Fibroblast of skin of left biceps (primary cell): ENCODE data around the gene RNFT2.

ENCODE experiments used
- DNase-seq, 2 experiments: peaks; one replicate each; pipeline ENCODE4 v3.0.0-alpha.2; 2013; ENCODE audit warnings: low read depth in 2 of 2

RNFT2 gene, protein sequence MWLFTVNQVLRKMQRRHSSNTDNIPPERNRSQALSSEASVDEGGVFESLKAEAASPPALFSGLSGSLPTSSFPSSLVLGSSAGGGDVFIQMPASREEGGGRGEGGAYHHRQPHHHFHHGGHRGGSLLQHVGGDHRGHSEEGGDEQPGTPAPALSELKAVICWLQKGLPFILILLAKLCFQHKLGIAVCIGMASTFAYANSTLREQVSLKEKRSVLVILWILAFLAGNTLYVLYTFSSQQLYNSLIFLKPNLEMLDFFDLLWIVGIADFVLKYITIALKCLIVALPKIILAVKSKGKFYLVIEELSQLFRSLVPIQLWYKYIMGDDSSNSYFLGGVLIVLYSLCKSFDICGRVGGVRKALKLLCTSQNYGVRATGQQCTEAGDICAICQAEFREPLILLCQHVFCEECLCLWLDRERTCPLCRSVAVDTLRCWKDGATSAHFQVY

DNA sequence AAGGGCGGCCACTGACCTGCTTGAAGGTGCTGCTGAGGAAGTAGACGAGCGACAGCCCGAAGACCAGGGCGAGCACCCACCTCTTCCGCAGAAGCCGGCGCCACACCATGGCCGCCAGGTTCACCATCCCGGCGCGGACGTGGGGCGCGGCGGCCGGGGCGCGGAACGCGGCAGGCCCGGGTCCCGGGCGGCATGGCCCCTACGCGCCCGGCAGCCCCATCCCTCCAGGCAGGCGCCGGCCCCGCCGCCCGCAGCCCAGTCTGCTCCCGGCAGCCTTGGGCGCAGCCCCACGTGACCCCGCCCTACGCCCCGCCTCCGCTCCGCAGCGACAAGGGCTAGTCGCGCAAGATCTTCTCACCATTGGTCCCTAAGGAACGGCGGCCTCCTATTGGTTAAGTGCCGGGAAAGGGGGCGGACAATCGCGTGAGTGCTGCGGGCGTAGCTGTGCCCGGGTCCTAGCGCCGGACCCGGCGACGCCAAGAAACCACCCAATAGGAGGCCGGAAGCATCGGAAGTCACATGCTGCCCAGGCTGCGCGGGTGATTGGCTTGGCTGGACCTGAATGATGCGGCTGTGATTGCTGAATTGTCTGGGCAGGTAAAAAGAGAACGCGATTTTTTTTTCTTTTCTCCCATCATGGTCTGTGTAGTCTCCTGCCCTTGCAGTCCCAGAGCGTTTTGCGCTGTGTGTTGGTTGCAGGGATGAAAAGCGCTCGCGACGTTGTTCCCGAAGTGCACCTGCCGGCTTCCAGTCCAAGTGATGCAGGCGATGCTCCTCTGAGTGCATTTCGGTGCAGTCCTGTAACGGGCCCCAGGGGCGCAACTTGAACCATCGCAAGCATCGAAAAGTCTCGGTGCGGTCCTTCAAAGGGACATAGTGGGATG, at the start of gene RNFT2, which contains the start of gene SPRING1:
Gene RNFT2 (plus strand): TSS at position 542 of the 884 bp plus-strand sequence. CDS start 2,183 bp downstream, outside the sequence.
Gene SPRING1 (minus strand): TSS at position 296 of the 884 bp plus-strand sequence. CDS start 169 bp downstream, at position 127.
- DNase-seq: peak; percentile 98

DNA sequence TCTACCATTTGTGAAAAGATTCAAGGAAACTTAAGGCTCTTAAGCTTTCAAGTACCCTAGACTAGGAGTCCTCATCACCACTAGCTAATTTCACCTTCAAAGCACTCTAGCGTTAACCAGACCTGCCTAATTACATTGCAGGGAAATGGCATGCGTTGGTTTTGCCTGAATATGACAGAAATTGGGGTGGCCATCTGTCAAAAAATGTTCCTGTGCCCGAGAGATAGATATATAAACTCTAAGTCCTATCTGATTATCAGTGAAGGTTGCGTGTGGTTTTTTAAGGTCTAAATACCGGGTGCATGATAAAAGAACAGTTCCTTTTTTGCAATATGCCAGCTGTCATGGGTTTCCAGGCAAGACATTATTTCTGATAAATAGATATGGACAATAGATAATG, 48.6 kb upstream of the RNFT2 start:
- DNase-seq: no peak

DNA sequence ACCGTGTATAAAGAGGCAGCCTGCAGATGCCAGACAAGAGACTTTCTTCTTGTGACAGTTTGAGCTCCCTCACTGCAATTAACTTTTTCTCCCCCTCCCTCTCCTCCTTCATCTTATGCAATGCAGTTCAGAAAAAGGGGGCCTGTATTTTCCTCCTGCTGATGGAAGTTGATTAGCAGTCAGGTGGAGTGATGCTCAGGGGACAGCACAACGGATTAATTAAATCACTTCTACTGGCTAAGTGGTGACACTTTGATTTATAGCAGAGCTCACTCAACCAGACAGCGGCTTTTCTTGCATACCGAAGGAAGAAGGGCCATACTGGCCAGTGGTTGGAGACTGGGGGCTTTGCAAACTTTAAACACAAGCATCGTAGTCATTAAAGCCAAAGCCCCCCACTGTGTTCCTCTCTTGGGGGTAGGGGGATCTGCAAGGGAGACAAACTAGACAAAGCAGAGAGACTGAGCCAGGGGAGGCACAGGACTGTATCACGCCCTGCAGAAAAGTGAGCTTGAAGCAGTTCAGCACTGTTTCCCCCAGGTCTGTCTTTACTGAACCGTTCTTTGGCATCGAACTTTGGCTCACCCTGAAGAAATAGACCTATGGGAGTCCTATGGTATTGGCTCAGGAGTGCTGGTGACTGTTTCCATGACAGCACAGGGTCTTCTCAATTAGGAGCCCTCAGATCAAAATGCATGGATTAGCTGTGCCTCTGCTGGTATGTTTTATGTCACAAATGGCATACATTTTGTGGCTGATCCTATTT, 48.0 kb upstream of the RNFT2 start:
- no peak for DNase-seq

DNA sequence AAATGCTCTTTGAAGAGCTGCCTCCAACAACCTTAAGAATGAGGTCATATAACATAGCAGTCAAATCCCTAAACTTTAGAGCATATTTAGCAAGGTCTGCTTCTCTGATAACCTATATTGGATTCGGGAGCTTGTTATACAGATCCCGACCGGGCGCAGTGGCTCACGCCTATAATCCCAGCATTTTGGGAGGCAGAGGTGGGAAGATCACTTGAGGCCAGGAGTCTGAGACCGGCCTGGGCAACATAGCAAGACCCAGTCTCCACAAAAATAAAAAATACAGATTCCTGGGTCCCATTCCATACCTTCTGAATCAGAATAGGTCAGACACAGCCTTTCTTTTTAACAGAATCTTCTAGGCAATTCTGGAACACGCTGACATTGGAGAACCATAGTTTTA, 46.9 kb upstream of the RNFT2 start:
- DNase-seq: no peak

DNA sequence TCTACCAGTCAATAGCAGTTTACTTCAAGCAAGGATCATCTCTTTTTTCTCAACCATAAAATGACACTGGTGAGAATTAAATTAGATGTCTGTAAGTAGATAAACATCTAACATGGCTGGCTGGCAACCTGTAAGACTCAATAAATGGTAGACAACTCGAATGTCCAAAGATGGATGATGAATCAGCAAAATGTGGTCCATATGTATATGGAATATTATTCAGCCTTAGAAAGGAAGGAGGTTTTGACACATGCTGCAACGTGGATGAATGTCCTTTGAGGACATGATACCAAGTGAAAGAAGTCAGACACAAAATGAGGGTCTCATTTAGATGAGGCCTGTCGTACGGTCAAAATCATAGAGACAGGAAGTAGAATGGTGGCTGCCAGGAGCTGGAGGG, 46.5 kb upstream of the RNFT2 start:
- DNase-seq: no peak

GRCh38 chr12:116692605-116693004, 45.5 kb upstream of the RNFT2 start:
- no peak for DNase-seq

- no peak for DNase-seq
These were observed 44.6 kb upstream of the RNFT2 start for GRCh38 chr12:116693286-116694227.

DNA sequence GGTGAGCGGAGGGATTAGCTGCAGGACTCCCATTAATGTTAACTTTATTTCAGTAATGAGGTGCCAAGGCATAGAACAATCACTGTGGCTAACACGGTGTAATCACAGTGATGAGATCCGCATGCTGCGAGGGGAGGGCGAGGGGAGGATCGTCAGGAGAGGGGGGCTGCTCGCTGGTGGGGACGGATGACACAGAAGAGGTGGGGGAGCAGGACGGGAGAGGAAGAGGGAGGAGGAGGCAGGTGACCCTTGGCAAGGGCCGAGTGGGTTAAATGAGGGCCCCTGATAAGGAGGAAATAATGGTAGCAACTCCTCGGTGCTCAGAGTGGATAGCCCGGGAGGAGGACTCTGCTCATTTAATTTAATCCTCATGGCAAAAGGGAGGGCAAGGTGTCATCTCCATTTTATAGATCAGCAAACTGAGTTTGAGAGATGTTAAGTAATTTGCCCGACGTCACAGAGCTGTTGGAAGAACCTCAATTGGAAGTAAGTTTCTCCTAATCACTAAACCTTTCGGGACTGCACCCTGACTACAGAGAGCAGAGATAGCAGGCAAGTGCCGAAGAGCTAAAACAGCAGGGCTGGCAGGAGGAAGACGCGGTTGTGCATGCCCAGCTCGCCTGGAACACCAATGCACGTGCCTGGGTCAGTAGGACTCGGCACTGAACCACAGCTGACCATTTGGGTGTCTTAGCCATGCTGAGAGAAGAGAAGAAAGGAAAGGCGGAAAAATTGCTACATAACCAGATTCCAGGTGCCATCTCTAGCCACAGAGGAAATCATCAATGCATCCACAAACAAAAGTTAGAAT, 43.3 kb upstream of the RNFT2 start:
- no peak for DNase-seq

DNA sequence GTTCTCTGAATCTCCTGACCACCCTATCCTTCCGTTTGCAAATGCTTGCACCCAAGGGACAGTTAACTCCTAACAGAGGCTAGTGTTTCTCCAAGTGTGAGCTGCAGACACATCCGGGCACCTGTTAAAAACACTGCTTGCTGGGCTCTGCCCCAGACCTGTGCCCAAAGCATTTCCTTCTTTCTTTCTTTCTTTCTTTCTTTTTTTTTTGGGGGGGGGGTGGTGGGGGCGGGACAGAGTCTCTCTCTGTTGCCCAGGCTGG, 42.7 kb upstream of the RNFT2 start:
- DNase-seq: no peak

GRCh38 chr12:116697305-116697704, 40.8 kb upstream of the RNFT2 start:
- DNase-seq: no peak

DNA sequence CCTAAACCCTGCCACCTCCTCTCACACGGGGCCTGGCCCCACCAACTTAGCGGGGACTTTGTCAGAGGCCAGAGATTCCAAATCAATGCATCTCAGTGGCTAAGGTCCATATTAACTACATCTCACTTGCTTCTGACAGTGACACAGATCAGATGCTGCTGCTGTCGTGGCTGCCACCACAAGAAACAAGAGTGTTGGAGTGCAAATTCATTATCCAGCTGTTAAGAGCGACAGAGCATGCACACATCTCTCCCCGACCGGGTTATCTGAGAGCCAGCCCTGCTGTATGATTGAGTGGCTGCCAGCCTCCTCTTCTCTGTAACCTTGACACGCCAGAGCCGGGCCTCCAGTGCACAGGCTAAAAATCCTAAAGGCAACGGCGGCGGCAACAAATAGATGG, 40.4 kb upstream of the RNFT2 start:
- no peak for DNase-seq

DNA sequence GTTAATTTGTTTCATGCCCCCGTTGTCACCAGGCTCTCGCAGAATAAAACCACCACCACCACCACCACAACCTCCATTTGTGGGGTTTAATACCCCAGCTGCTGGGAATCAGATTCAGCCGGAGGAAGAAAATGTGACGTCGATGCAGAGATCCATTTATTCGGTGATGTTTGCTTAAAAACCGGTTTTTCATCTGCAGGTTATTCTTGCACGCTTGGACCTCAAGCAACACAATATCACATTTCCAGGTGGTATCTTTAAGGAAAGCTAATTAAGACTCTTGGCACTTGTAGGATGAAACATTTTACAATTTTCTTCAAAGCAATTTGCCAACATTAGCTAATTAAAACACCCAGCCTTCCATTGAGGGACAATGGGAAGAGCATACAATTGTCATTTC, 40.0 kb upstream of the RNFT2 start:
- DNase-seq: no peak

GRCh38 chr12:116698554-116699075, 39.5 kb upstream of the RNFT2 start:
- DNase-seq: no peak

- no peak for DNase-seq
These were observed 38.0 kb upstream of the RNFT2 start for GRCh38 chr12:116700066-116700465.

DNA sequence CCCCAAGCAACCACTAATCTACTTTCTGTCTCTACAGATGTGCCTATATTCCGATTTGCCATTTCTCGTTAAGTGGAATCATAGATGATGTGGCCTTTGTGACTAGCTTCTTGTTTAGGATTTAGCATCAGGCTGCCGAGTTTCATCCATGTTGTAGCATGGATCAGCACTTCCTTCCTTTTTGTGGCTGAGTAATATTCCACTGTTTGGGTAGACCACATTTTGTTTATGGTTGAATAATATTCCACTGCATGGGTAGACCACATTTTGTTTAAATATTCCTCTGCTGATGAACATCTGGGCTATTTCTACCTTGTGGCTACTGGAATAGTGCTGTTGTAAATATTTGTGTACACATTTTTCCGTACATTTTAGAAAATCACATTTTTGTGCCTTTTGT, 36.7 kb upstream of the RNFT2 start:
- DNase-seq: no peak

DNA sequence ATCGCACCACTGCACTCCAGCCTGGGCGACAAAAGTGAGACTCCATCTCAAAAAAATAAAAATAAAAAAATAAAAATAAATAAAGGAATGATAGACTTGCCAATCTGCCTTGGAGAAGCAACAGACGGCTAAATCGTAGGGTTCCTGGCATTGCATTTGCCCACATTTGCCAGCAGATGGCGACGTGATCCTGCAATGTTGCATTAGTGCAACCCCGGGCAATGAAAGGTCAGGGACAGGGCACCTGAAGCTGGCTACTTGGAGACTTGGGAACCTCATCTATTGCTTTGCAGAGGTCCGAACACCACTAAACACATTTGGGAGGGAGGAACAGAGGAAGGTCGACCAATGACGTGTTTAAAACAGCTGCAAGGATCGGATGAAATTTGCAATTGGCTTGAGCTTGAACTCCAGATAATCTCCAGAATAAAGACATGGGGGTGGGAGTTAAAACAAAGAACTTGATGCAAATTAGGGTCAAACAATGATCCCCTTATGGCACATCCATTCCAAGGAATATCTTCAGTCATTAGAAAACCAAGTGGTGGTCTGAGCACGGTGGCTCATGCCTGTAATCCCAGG, 34.8 kb upstream of the RNFT2 start:
- DNase-seq: no peak

GRCh38 chr12:116707751-116708150, 30.4 kb upstream of the RNFT2 start:
- DNase-seq: no peak

- DNase-seq: peak; percentile 37 to 38
These were observed 29.0 kb upstream of the RNFT2 start for GRCh38 chr12:116708826-116709756.
